ENCODE data around the gene SLC31A2. TPM values are rescaled to one million over a fixed set of nuclear protein-coding genes. Genes with fewer than 3 reads are reported as not detected.
"Not testable (repeated sequence)": the region's sequence is repeated elsewhere in the genome, so short reads cannot be mapped to it uniquely, and the experiment has no call there.

SLC31A2 gene
- total RNA-seq, 1 experiment from 2014 or later: 9.9 TPM

DNA sequence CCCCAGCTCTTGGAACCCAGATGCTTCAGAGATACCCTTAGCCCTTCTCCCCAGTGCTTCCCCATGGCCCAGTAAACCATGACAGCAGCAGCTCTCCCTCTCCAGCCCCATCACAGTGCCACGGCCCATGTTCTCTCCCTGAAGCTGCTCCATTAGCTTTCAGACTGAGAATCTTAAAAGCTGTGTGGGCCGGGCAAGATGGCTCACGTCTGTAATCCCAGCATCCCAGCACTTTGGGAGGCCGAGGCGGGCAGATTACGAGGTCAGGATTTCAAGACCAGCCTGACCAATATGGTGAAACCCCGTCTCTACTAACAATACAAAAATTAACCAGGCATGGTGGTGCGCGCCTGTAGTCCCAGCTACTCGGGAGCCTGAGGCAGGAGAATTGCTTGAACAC, 1.2 kb upstream of the SLC31A2 start:
- DNase-seq (ENCODE audit: low read depth): not testable (repeated sequence)

DNA sequence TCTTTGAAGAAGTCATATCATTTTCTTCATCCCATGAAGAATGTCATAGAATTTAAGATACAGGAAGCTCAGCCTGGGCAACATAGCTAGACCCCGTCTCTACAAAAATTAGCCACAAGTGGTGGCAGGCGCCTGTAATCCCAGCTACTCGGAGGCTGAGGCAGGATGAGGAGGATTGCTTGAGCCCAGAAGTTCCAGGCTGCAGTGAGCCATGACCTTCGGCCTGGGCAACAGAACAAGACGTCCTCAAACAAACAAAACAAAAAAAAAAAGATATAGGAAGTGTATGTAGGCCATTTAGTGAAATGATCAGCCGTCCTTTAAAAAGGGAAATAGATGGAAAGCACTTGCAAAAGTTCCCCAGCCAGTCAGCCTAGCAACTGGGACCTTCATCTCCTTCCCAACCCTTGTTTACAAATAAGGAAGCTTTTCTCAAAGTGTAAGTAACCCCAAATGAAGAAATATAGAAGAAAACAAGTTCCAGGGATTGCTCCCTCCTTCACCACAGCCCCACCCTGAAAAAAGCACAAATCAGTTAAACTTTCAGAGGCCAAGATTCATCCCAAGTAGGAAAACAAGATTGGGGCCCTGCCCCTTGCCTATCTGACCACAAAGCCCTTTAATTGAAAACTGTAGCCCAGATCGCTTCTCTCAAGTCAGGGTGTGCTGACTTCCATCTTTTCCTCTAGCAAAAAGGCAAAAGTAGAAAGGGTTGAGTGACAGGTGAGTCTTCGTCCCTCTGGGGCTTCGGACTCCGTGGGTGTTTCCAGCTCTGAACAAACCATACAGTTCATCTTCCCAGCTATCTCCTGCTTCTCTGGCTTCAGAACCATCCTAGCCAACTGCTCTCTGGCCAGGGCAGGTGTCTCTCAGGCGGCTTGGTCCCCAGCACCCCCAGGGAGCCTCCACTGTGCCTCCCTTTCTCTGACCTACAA, 1.2 kb downstream of the SLC31A2 start:
- no peak for DNase-seq (ENCODE audit: low read depth)

DNA sequence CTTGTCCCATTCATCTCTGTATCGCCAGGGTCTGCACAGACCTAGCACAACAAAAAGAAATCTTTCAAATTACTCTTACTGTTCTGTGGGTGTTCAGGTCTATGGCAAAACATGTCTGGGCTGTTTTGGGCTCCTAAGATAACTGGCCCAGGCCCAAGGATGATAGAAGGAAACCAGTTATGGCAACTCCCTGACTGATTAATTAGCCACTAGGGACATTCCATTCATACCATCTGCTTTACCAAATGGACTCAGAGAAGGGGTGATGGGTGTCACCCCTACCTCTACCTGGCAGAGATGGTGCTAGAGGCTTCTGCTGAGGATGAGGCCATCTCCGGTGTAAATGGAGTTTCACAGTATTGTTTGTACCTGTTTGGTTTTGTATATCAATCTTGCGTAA, 1.9 kb downstream of the SLC31A2 start:
- peak; percentile 53 for DNase-seq (ENCODE audit: low read depth)

DNA sequence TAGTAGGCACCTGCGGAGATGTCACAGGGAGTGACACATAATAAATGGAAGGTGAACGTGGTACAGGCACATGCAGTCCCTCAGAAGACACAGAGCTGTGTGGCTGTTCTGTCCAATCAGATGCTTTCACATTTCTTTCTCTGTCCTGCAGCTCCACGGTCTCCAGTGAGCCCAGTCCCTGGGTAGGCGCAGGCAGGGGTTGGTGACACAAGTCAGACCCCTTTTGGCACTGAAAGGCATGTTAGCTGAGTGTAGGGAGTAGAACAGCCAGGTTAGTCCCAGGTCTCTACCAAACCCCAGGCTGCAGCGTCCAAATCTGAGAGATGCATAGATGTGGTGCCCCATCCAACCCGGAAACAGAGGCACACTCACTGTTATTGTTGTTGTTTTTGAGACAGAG, 2.8 kb downstream of the SLC31A2 start:
- no peak for DNase-seq (ENCODE audit: low read depth)

DNA sequence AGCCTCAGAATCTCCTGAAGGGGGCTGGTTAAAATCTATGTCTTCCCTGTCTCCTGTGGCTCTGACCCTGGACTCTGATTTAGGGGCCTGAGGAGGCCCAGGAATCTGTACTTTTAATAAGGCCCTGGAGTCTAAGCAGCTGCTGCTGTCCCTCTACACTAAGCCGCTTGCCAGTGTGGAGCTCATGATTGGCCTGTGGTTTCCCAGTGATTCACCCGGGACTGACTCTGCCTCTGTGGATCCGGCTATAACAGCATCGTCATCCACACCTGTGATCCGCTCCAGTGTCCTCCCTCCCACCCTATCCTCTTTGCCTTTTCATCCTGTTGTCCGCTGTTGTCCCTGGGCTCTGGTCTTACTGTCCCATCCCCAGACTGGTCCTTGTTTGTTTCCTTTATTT, 3.7 kb downstream of the SLC31A2 start:
- DNase-seq (ENCODE audit: low read depth): peak; percentile 81

DNA sequence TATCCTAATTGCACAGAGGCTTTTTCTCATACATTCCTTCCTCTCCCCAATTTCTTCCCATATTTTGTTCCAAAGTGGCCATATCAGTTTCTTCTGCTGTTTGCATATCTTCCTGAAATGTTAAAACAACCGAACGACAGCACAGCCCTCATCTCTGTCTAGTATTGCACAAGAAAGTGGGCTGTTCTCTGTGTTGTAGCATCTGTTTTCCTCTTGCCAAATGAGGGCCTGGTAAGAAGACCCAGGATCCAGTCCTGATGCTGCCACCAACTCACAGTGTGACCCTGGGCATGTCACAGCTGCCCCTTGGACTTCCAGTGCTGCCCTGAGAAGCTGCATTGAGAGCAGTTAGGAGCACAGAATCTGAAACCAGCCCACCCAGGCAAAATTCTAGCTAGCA, 4.1 kb downstream of the SLC31A2 start:
- no peak for DNase-seq (ENCODE audit: low read depth)

DNA sequence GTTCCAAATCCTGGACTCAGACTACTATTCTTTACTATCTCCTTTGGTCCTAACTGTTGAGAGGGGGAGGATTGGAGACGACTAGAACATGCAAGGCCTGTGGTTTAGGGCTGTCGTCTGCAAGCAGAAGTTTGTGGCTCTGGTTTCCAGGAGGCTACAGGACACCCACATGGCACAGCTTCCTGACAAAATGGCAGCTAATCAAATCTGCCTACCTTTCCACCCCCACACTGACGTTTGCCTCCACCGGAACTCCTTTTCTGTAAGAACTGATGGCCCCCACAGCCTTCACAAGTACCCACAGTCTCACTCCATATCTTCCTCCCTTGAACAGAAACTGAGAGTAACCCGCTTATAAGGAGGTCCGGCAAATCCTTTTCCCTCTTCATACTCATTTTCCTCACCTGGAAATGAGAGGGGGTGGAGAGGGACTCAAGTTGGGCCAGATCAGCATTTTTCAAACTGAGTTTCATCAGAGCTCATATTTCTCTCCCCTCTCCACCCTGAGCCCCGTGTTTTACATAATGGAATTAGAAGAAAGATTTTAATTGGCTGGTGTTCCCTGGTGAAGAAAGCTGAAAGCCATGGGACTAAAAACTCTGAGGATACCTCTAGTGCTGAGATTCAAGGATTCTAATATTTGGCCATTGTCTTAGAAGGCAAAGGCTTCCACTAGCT, 5.2 kb downstream of the SLC31A2 start:
- DNase-seq (ENCODE audit: low read depth): no peak

DNA sequence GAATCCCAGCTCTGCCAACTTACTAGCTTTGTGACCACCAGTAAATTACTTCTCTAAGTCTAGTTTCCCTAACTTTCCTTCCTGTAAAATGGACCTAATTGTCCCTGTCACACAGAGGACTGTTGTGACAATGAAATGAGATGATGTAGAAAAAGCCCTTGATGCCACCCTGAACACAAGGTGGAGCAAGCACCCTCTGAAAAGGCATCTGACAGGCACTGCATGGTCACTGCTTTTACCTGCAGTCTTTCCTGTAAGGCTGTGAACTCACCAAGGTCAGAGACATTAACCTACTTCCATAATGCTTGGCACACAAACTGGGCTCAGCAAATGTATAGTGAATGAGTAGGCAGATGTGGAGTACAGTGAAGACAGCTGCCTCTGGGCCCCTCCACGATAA, 6.1 kb downstream of the SLC31A2 start:
- DNase-seq (ENCODE audit: low read depth): no peak

DNA sequence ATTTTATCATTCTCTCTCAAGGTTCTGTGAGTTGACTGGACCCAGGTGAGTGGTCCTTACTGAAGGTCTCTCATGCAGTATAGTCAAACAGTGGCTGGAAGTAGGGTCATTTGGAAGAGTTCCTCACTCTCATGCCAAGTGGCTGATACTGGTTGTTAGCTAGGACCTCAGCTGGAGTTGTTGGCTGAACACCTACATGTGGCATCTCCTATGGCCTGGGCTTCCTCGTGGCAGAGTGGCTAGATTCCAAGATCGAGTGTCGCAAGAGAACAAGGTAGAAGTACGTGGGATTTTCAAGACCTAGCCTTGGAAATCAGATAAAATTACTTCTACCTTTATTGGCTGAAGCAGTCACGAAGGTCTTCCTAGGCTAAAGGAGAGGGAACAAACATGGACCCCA, 7.6 kb downstream of the SLC31A2 start:
- DNase-seq (ENCODE audit: low read depth): no peak

DNA sequence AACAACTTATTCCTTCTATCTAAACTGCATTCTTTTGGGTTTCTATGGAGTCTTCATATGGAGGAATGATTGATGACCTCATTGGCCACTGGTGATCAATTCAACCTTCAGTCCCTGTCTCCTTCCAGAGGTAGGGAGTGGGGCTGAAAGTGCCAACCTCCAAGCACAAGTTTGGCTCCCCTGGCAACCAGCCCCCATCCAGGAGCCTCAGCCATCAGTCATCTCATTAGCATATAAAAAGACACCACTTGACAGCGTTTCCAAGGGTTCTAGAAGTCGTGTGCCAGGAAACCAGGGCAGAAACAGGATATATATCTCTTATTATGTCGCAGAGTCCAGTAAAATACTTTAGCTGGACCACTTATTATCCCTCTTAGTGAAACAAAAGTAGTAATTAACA, 9.8 kb downstream of the SLC31A2 start:
- no peak for DNase-seq (ENCODE audit: low read depth)

DNA sequence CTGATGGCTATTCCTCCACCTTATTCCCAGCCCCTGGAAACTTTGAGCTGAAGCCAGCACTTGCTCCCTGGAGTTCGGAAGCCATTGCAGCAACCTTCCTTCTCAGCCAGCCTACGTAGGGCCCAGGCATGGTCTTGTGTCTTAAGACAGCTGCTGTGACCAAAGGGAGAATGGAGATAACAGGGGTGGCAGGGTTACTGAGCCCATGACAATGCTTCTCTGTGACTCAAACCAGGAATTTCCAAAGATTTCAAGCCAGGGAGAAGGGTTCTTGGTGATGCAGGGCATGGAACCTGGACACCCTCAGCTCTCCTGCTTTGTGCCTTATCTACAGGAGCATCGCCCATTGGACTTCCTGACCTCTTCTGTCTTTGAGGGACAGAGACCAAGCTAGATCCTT, 12.2 kb downstream of the SLC31A2 start:
- DNase-seq (ENCODE audit: low read depth): no peak

DNA sequence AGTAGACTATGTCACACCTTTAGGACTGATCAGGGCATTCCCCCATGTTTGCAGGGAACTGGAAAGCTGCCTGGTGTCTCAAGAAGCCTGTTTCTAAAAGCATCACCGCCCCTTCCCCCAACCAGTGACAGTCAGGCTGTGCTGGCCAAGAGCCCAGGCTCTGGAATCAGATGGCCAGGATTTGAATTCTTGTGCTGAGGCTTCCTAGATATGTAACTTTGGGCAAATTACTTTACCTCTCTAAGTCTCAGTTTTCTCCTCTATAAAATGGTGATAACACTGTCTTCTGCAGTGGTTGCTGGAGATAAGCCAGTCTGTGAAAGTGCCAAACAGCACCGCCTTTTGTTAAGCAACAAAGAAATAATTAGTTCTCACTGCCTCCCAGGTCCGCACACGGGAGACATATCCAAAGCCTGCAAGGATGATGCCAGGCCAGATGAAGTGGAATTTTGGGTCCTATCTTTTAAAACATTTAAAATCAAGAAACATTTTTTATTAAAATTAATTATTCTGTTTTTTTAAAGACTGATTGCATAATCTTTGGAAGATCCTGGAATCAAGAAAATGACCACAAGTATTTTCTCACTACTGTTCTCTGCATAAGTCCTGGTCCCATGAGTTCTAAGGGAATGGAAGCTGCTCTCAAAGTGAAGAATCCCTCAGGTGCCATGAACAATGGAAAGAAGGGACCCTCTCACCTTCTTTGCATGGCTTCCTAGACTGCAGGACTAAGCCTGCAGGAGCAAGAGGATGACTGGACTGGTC, 13.9 kb downstream of the SLC31A2 start:
- DNase-seq (ENCODE audit: low read depth): peak; percentile 18

DNA sequence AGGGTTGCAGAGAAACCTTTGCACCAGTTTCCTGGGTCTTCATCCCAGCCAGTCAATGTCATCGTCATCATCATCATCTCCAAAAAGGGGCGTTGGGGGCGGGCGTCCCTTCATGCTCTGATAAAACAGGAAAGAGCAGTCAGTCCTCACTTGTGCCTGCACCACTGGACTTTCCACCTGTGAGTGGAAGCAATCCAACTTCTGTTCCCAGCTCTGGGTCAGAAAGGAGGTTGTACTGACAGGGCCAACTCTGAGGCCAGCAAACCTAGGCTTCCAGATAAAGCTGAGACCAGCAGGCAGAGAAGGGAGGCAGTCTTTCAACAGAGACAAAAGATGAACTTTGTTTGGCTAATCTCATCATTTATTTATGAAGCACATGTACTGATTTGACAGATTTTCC, 15.2 kb downstream of the SLC31A2 start:
- no peak for DNase-seq (ENCODE audit: low read depth)

DNA sequence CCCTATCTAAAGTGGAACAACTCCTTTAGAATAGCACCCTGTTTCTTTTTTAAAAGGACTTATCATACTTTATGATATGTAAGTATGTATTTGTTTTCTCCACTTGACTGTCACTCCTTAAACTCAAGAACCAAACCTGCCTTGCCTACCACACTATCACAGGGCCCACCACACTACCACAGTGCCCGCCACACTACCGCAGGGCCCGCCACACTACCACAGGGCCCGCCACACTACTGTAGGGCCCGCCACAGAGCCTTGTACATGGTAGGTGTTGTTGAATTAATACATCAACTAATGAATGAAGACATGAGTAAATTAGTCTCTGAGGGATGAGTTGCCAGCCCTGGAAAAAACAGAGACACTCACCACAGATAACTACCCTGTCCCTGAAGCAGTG, 18.0 kb downstream of the SLC31A2 start:
- DNase-seq (ENCODE audit: low read depth): no peak

DNA sequence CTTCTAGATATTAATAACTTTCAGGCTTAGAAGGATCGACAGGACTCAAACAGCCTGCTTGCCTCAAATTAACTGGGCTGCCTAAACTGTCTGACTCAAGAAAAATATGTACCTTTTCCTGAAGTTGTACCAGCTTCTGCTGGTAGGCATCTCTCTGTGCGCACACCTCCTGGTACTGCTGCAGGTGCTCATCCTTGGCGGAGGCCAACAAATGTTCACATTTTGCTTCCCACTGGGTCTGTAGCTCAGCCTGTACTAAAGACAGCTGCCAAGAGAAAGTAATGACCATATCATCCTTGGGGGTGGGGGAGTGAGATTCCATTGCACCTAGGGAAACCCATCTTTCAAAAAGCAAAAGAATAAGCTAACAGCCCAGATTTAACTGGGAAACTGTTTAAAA, 22.5 kb downstream of the SLC31A2 start:
- DNase-seq (ENCODE audit: low read depth): no peak

DNA sequence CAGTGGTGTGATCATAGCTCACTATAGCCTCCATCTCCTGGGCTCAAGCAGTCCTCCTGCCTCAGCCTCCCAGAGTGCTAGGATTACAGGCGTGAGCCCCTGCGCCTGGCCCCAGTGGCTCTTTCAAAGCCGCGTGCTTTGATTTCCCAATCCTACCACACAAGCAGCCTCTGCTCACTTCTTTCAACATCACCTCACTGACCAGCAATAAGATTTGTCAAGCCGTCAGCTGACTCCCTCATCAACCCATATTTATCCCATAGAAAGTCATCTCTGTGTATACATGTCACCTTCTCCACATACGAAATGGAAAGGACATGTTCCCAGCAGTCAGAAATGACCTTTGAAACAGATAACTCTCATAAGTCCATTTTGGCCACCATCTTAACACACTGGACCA, 26.0 kb downstream of the SLC31A2 start:
- DNase-seq (ENCODE audit: low read depth): no peak

DNA sequence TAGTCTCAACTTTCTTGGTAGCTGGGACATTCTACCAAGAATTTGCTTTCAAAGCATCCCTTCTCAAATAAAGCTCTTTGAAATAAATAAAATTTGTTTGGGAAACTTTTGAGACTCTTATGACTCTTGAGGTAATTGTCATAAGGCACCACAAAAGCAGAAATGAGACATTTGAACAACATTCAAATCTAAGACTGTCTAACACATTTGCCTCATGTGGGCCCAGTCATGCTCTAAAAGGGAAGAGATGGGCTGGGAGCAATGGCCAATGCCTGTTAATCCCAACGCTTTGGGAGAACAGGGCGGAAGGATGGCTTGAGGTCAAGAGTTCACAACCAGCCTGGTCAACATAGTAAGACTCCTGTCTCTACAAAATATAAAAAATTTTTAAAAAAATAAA, 26.4 kb downstream of the SLC31A2 start:
- DNase-seq (ENCODE audit: low read depth): no peak

DNA sequence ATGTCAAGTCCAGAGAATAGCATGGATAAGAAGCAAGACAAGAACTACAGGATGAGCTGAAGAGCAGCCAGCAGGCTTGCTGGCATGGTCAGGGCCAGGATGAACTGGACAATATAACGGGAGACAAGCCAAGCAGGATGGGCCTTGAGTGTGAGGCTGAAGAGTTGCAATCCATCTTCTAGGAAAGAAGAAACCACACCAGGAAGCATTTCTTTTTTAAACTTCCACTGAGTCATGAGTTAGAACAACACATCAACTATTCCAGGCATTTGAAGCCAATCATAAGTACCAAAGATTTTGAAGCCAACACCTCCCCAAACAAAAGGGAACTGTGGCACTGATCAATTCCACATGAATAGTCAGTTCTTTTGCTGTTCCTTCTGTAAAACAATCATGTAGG, 27.3 kb downstream of the SLC31A2 start:
- peak; percentile 20 for DNase-seq (ENCODE audit: low read depth)

DNA sequence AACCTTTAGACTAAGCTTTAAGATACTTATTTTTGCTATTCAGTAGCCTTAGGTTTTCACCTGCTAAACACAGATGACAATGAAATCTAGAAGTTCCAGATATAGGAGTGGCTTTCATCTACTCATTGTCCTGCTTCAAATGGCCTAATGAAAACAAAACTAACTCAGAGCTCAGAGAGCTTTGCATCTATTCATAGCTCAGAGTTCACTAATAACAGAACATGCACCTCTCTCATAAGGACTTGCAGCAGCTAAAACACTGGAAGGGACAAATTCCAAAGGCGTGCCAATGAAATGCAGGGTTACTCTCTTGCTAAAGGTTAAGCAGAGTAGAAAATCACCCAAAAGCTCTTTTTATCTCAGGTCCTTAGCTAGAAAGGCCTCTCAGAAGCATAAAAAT, 29.0 kb downstream of the SLC31A2 start:
- no peak for DNase-seq (ENCODE audit: low read depth)

DNA sequence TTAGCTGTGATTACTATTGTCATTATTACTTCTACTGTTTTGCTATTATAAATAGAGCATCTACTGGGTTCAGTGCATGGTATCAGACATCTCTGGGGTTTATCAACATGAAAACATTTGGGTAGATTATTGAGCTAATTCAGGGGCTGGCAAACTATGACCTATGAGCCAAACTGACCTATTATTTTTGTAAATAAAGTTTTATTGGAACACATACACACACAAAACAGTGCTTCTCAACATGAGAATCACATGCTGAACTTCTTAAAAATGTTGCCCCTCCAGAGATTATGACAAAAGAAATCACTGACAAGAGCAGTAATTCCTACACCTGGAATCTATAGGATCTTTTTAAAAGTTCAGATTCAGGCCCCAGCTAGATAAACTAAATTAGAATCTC, 30.4 kb downstream of the SLC31A2 start:
- no peak for DNase-seq (ENCODE audit: low read depth)

DNA sequence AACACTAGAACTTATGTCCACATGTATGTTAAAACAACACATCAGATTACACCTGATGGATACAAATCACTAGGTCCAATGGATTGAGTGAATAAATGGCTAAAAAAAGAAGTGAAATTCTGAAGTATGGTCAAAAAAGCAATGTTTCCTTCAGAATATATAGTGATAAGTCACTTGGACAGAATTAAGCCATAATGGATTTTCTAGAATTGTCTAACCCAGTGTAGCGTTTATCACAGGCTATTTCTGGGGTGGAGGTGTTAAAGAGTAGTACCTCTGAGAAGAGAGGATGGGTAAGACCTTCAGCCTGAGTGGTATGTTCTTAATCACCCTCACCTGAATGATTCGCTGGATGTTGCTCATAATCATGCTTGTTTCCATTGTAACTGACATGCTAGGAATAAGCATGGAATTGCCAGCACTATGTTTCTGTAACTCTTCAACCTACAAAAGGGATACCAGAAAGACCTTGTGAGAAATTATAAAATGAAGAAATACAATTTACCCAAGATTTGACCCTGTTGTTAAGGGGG, 33.2 kb downstream of the SLC31A2 start:
- DNase-seq (ENCODE audit: low read depth): no peak

DNA sequence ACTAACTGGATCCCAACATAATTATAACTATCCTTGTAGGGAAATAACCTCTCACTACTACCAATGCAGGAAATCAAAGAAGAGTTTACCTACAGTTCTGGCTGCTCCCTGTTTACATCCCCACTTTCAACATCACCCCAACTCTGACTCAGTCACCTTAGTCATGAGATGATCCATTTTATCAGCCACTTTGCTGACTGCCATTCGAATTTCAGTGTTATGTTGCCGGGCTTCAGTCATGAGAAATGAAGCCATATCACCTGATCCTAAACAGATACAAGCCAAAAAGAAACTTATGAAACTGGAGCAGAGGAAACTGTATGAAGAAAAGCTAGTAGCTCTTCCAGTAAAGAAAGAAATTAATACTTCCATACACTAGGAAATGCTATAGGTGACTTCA, 33.7 kb downstream of the SLC31A2 start:
- peak; percentile 16 for DNase-seq (ENCODE audit: low read depth)

Data from M059J (cell line).